IMR-90 (cell line): ENCODE measurements around the gene NUP93. TPM values are rescaled to one million over a fixed set of nuclear protein-coding genes. Genes with fewer than 3 reads are reported as not detected.

Experiments used
- ATAC-seq: fragments of 200-7000 bp; cut with Tn5 transposase; 2 replicates; pipeline ENCODE4 v1.9.1; 2020; ENCODE audit warnings: low read depth, mild to moderate bottlenecking, moderate library complexity
- BruUV-seq: library from RNA; stranded (reverse); fragments of 400-500 nt; replicated peaks from 2 replicates; lab custom pipeline; 2021; lab: Mats Ljungman, UMichigan
- CTCF ChIA-PET: fragments of 300-600 bp; formaldehyde crosslinking; extraction: SDS; loops from one replicate; lab custom pipeline; 2021; ENCODE audit warnings: antibody characterized with exemption; lab: Yijun Ruan, JAX
- POLR2A ChIA-PET: fragments of 300-600 bp; sonication (Branson Sonifier 250); formaldehyde crosslinking; loops from one replicate; lab custom pipeline; 2022; ENCODE audit warnings: antibody characterized with exemption; ENCODE audit not compliant: unreplicated experiment; lab: Charles Lee
- DNase-seq: peaks from one replicate; pipeline ENCODE4 v3.0.0; 2013
- H2AFZ ChIP-seq: replicated peaks from 2 replicates; pipeline ENCODE3; 2013; ENCODE audit warnings: low read length, mild to moderate bottlenecking; ENCODE audit not compliant: poor library complexity
- H2AK5ac ChIP-seq: 2 replicates; pipeline ENCODE4 v1.6.1; 2013; ENCODE audit warnings: low read depth, low read length, inconsistent platforms
- H2AK9ac ChIP-seq: replicated peaks from 2 replicates; pipeline ENCODE3; 2013; ENCODE audit warnings: mild to moderate bottlenecking, low read depth, low read length, moderate library complexity; ENCODE audit not compliant: poor library complexity
- H2BK120ac ChIP-seq: 2 replicates; pipeline ENCODE4 v1.6.1; 2013; ENCODE audit warnings: low read depth, low read length, inconsistent platforms
- H2BK15ac ChIP-seq: 3 replicates; pipeline ENCODE4 v1.6.1; 2013; ENCODE audit warnings: low read depth, low read length, inconsistent platforms
- H2BK20ac ChIP-seq: 2 replicates; pipeline ENCODE4 v1.6.1; 2013; ENCODE audit warnings: low read depth, mild to moderate bottlenecking, inconsistent platforms, low read length, moderate library complexity
- H2BK5ac ChIP-seq: 2 replicates; pipeline ENCODE4 v1.6.1; 2013; ENCODE audit warnings: mild to moderate bottlenecking, low read depth, low read length, inconsistent platforms; ENCODE audit not compliant: poor library complexity, severe bottlenecking
- H3K14ac ChIP-seq: replicated peaks from 2 replicates; pipeline ENCODE4 v1.6.1; 2013; ENCODE audit warnings: low read depth, low read length, inconsistent platforms
- H3K18ac ChIP-seq: 2 replicates; pipeline ENCODE4 v1.6.1; 2013; ENCODE audit warnings: low read depth, low read length, control low read depth
- H3K23ac ChIP-seq: 2 replicates; pipeline ENCODE4 v1.6.1; 2013; ENCODE audit warnings: low read depth, low read length, inconsistent platforms
- H3K27ac ChIP-seq: 2 replicates; pipeline ENCODE4 v1.5.1; 2013; ENCODE audit warnings: mild to moderate bottlenecking, control low read depth, low read length; ENCODE audit not compliant: insufficient read depth
- H3K27me3 ChIP-seq: 2 replicates; pipeline ENCODE4 v1.6.1; 2013; ENCODE audit warnings: low read length; ENCODE audit not compliant: control insufficient read depth, insufficient read depth
- H3K36me3 ChIP-seq: 2 replicates; pipeline ENCODE4 v1.6.1; 2013; ENCODE audit warnings: low read length, mixed read lengths; ENCODE audit not compliant: control insufficient read depth, insufficient read depth
- H3K4ac ChIP-seq: 2 replicates; pipeline ENCODE4 v1.6.1; 2013; ENCODE audit warnings: low read depth, low read length, inconsistent platforms
- H3K4me1 ChIP-seq: 2 replicates; pipeline ENCODE4 v1.6.1; 2013; ENCODE audit warnings: low read length, mixed read lengths; ENCODE audit not compliant: control insufficient read depth, insufficient read depth
- H3K4me2 ChIP-seq: 2 replicates; pipeline ENCODE4 v1.6.1; 2013; ENCODE audit warnings: low read depth, mild to moderate bottlenecking, control low read depth, low read length, moderate library complexity
- H3K4me3 ChIP-seq: 2 replicates; pipeline ENCODE4 v1.5.1; 2013; ENCODE audit warnings: low read depth, mild to moderate bottlenecking, control low read depth, low read length, moderate library complexity; ENCODE audit not compliant: insufficient read depth
- H3K56ac ChIP-seq: 2 replicates; pipeline ENCODE4 v1.6.1; 2013; ENCODE audit warnings: low read length, inconsistent platforms; ENCODE audit not compliant: insufficient read depth; ENCODE audit errors: extremely low read depth
- H3K79me1 ChIP-seq, 2 experiments: 2 replicates each; pipeline ENCODE4 v1.6.1; 2013; ENCODE audit warnings: low read length in 2 of 2, inconsistent platforms in 1 of 2, low read depth in 1 of 2
- H3K9ac ChIP-seq: 2 replicates; pipeline ENCODE4 v1.6.1; 2013; ENCODE audit warnings: low read depth, low read length, control low read depth
- H3K9me1 ChIP-seq: 2 replicates; pipeline ENCODE4 v1.6.1; 2013; ENCODE audit warnings: low read length, inconsistent platforms; ENCODE audit not compliant: insufficient read depth
- H3K9me3 ChIP-seq: 2 replicates; pipeline ENCODE4 v1.6.1; 2013; ENCODE audit warnings: low read length; ENCODE audit not compliant: control insufficient read depth, insufficient read depth
- H4K20me1 ChIP-seq: 2 replicates; pipeline ENCODE4 v1.6.1; 2013; ENCODE audit warnings: low read length, inconsistent platforms; ENCODE audit not compliant: insufficient read depth
- H4K5ac ChIP-seq: 2 replicates; pipeline ENCODE4 v1.6.1; 2013; ENCODE audit warnings: mild to moderate bottlenecking, low read depth, low read length, control low read depth
- H4K8ac ChIP-seq, 2 experiments: 2 replicates each; pipeline ENCODE4 v1.6.1; 2013; ENCODE audit warnings: low read depth in 2 of 2, low read length in 2 of 2, control low read depth in 1 of 2, inconsistent platforms in 1 of 2
- H4K91ac ChIP-seq: 2 replicates; pipeline ENCODE4 v1.6.1; 2013; ENCODE audit warnings: low read depth, low read length, inconsistent platforms; ENCODE audit not compliant: insufficient read depth
- FOS ChIP-seq: fragments of 150-350 bp; IDR thresholded peaks from 2 replicates; pipeline ENCODE4 v1.6.1; 2016; ENCODE audit warnings: low read depth, low read length
- MAFK ChIP-seq: IDR thresholded peaks from 2 replicates; pipeline ENCODE4 v1.6.1; 2012; ENCODE audit warnings: low read depth, low read length, improper control_type of control experiment
- WGBS, 2 experiments: methylation state at CpG; one replicate each; pipeline versions ENCODE4 v1.1.5 to v1.1.7; 2013; ENCODE audit warnings: missing lambda C conversion rate in 2 of 2; ENCODE audit not compliant: insufficient read length in 1 of 2; ENCODE audit errors: extremely low coverage in 2 of 2; 5-methylcytosine and 5-hydroxymethylcytosine counted together
- dilution Hi-C: fragments of 300-500 bp; cut with HindIII; formaldehyde crosslinking; loops from one replicate; pipeline ENCODE4 v1.14.3; 2018; ENCODE audit warnings: low sequenced_read_pairs; ENCODE audit not compliant: unreplicated experiment
- in situ Hi-C: fragments of 300-500 bp; cut with MboI; formaldehyde crosslinking; loops from 3 replicates; pipeline ENCODE4 v1.14.3; 2019; ENCODE audit warnings: low sequenced_read_pairs, inconsistent platforms, mixed read lengths
- intact Hi-C: fragments of 100-400 bp; cut with micrococcal nuclease; formaldehyde crosslinking; loops from 2 replicates; pipeline ENCODE4 v1.10.0; 2022
- polyA plus RNA-seq, 3 experiments: library from polyadenylated mRNA; depleted of rRNA; stranded (reverse); fragments of >200 nt; gene quantifications; 2 replicates each; pipeline ENCODE4 v1.2.3, GENCODE V29; 2012; ENCODE audit warnings: low replicate concordance in 1 of 3
- total RNA-seq: library from RNA; depleted of rRNA; stranded (reverse); fragments of >200 nt; gene quantifications from 2 replicates; pipeline ENCODE4 v1.2.3, GENCODE V29; 2012

NUP93 gene
- total and polyA plus RNA-seq, 2 of the 4 experiments (the other 2 are of a cell fraction), result 54.6 to 72.6 TPM

- intact Hi-C loops, result no loop called here
- BruUV-seq, result no TSS peak
These were observed 18.3 kb downstream of the NUP93 start for GRCh38 chr16:56748191-56748590.

More at GRCh38 chr16:56748191-56748590, 18.3 kb downstream of the NUP93 start:
- ATAC-seq, result no peak; the same call in 1 of the 2 replicates
- in situ Hi-C loops (no loop called here), dilution Hi-C loops (no loop called here)
- H2BK5ac ChIP-seq, result no peak overlapping the region
- 89% methylated on average over 7 of the region's 10 CpGs; no CpG with 5 or more reads in 1 of the 2 experiments for WGBS, 2 experiments
- H3K9me3 ChIP-seq, result no peaks in the 10 kb centered on the region
- H4K91ac ChIP-seq, result no peak overlapping the region
- H2AFZ ChIP-seq, result no peak overlapping the region
- POLR2A ChIA-PET, result no interaction called here
- H2BK120ac ChIP-seq, result peak overlapping the region; percentile 35
- no peak overlapping the region for H4K5ac ChIP-seq
- peak overlapping the region; percentile 67; the same call in 1 of the 2 replicates for H2AK5ac ChIP-seq
- peak overlapping the region in 1 of 2 experiments; percentile 47; a peak in 1 of 4 replicates for H4K8ac ChIP-seq
- peak overlapping the region; percentile 30 for H3K14ac ChIP-seq
- H3K4me2 ChIP-seq, result no peak overlapping the region
- H3K18ac ChIP-seq, result no peak overlapping the region
- H3K4me1 ChIP-seq, result peaks cover 23% of the 10 kb centered on the region
- H2BK15ac ChIP-seq, result no peak overlapping the region
- no peaks in the 10 kb centered on the region for H4K20me1 ChIP-seq
- no peak overlapping the region for H3K56ac ChIP-seq
- TF ChIP-seq FOS (no peak), MAFK (no peak)
- 0 out of 2 replicates have a peak overlapping the region, but pooled peaks have one; percentile 8 for H3K23ac ChIP-seq
- H2BK20ac ChIP-seq, result peak overlapping the region; percentile 16; the same call in 1 of the 2 replicates
- H3K79me1 ChIP-seq, result peaks cover 51 to 69% of the 10 kb centered on the region in 2 experiments
- H3K9ac ChIP-seq, result no peak overlapping the region
- H3K36me3 ChIP-seq, result peaks cover 4% of the 10 kb centered on the region; the same call in 1 of the 2 replicates
- no peak overlapping the region for H2AK9ac ChIP-seq
- no peaks in the 10 kb centered on the region for H3K27me3 ChIP-seq
- DNase-seq, result no peak
- peaks cover 25% of the 10 kb centered on the region for H3K9me1 ChIP-seq
- H3K27ac ChIP-seq, result no peak overlapping the region
- CTCF ChIA-PET, result no interaction called here
- H3K4me3 ChIP-seq, result no peak overlapping the region
- peak overlapping the region; percentile 22 for H3K4ac ChIP-seq
